CD4-positive, alpha-beta T cell treated with Interleukin-2 at 100 ng/mL for 4 hours (primary cell): ENCODE data around the gene TCF7L1.

Source experiments
- DNase-seq: peaks from one replicate; pipeline ENCODE4 v3.0.0-alpha.2; 2020; ENCODE audit warnings: low spot score

The TCF7L1 gene

GRCh38 chr2:85230679-85231467, 97.7 kb downstream of the TCF7L1 start:
- no peak for DNase-seq

- DNase-seq, result no peak
Measured at GRCh38 chr2:85231468-85231805, 98.2 kb downstream of the TCF7L1 start.

- DNase-seq, result no peak
Measured at GRCh38 chr2:85231952-85232351, 98.8 kb downstream of the TCF7L1 start.

- no peak for DNase-seq
Measured at GRCh38 chr2:85234868-85235267, 101.7 kb downstream of the TCF7L1 start.

- no peak for DNase-seq
Measured at GRCh38 chr2:85235281-85235680, 102.1 kb downstream of the TCF7L1 start.

- DNase-seq, result no peak
Measured at GRCh38 chr2:85236084-85236483, 102.9 kb downstream of the TCF7L1 start.

GRCh38 chr2:85237849-85238565, 104.8 kb downstream of the TCF7L1 start:
- DNase-seq, result no peak

GRCh38 chr2:85238607-85239006, 105.4 kb downstream of the TCF7L1 start:
- no peak for DNase-seq

- no peak for DNase-seq
Measured at GRCh38 chr2:85239102-85239501, 105.9 kb downstream of the TCF7L1 start.

GRCh38 chr2:85240055-85240454, 106.9 kb downstream of the TCF7L1 start:
- no peak for DNase-seq

- no peak for DNase-seq
Measured at GRCh38 chr2:85242321-85242720, 109.1 kb downstream of the TCF7L1 start.

- no peak for DNase-seq
Measured at GRCh38 chr2:85243101-85244072, 110.2 kb downstream of the TCF7L1 start.

- no peak for DNase-seq
Measured at GRCh38 chr2:85244828-85245227, 111.6 kb downstream of the TCF7L1 start.

- DNase-seq, result no peak
Measured at GRCh38 chr2:85245891-85246290, 112.7 kb downstream of the TCF7L1 start.

- DNase-seq, result no peak
Measured at GRCh38 chr2:85246348-85246747, 113.2 kb downstream of the TCF7L1 start.

GRCh38 chr2:85247610-85248009, 114.4 kb downstream of the TCF7L1 start:
- DNase-seq, result no peak

GRCh38 chr2:85248773-85249509, 115.7 kb downstream of the TCF7L1 start:
- DNase-seq, result no peak

- DNase-seq, result no peak
Measured at GRCh38 chr2:85250045-85250444, 116.9 kb downstream of the TCF7L1 start.

- DNase-seq, result no peak
Measured at GRCh38 chr2:85251070-85251616, 118.0 kb downstream of the TCF7L1 start.

GRCh38 chr2:85253890-85254289, 120.7 kb downstream of the TCF7L1 start:
- no peak for DNase-seq

- no peak for DNase-seq
Measured at GRCh38 chr2:85254540-85255300, 121.5 kb downstream of the TCF7L1 start.
